ENCODE measurements around the gene USP17L28. TPM values are rescaled to one million over a fixed set of nuclear protein-coding genes. Genes with fewer than 3 reads are reported as not detected.

The USP17L28 gene, protein sequence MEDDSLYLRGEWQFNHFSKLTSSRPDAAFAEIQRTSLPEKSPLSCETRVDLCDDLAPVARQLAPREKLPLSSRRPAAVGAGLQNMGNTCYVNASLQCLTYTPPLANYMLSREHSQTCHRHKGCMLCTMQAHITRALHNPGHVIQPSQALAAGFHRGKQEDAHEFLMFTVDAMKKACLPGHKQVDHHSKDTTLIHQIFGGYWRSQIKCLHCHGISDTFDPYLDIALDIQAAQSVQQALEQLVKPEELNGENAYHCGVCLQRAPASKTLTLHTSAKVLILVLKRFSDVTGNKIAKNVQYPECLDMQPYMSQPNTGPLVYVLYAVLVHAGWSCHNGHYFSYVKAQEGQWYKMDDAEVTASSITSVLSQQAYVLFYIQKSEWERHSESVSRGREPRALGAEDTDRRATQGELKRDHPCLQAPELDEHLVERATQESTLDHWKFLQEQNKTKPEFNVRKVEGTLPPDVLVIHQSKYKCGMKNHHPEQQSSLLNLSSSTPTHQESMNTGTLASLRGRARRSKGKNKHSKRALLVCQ
- total RNA-seq (2022; extraction: Qiagen RNA extraction; ENCODE audit: low read depth) = not detected in 5 replicates

GRCh38 chr4:9348593-9348992 is at the start of gene USP17L28:
USP17L28 (plus strand) TSS chr4:9348893; CDS start chr4:9348893, 0 bp downstream.

GRCh38 chr4:9324865-9325264 is 23.8 kb upstream of the USP17L28 start, which contains the start of gene USP17L24:
USP17L24 (plus strand) TSS chr4:9325165; CDS start chr4:9325165, 0 bp downstream.

GRCh38 chr4:9329611-9330010 is 19.1 kb upstream of the USP17L28 start, which contains the start of gene USP17L25:
USP17L25 (plus strand) TSS chr4:9329911; CDS start chr4:9329911, 0 bp downstream.

GRCh38 chr4:9334358-9334757 is 14.3 kb upstream of the USP17L28 start, which contains the start of gene USP17L26:
USP17L26 (plus strand) TSS chr4:9334658; CDS start chr4:9334658, 0 bp downstream.

DNA sequence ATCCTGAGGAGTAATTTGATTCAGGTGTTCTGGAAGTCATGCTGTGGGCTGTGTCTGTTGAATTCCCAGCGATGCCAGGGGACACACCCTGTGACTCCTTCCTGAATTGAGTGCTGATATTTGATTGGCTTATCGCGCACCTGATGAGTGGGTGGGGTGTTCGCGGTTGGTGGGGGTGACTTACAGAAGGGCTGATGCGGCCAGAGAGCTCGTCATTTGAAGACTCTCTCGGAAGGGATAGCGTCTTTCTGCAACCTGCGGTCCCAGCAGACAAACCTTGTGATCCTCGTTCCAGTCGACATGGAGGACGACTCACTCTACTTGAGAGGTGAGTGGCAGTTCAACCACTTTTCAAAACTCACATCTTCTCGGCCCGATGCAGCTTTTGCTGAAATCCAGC is 9.6 kb upstream of the USP17L28 start, which contains the start of gene USP17L5:
Gene USP17L5, plus strand, starts transcription at position 301 of the 400 bp plus-strand sequence. Its CDS starts 0 bp downstream, at position 301.

DNA sequence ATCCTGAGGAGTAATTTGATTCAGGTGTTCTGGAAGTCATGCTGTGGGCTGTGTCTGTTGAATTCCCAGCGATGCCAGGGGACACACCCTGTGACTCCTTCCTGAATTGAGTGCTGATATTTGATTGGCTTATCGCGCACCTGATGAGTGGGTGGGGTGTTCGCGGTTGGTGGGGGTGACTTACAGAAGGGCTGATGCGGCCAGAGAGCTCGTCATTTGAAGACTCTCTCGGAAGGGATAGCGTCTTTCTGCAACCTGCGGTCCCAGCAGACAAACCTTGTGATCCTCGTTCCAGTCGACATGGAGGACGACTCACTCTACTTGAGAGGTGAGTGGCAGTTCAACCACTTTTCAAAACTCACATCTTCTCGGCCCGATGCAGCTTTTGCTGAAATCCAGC is 4.8 kb upstream of the USP17L28 start, which contains the start of gene USP17L27:
Gene USP17L27, plus strand, starts transcription at position 301 of the 400 bp plus-strand sequence. Its CDS starts 0 bp downstream, at position 301.

DNA sequence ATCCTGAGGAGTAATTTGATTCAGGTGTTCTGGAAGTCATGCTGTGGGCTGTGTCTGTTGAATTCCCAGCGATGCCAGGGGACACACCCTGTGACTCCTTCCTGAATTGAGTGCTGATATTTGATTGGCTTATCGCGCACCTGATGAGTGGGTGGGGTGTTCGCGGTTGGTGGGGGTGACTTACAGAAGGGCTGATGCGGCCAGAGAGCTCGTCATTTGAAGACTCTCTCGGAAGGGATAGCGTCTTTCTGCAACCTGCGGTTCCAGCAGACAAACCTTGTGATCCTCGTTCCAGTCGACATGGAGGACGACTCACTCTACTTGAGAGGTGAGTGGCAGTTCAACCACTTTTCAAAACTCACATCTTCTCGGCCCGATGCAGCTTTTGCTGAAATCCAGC is 4.6 kb downstream of the USP17L28 start, which contains the start of gene USP17L29:
Gene USP17L29, plus strand, starts transcription at position 301 of the 400 bp plus-strand sequence. Its CDS starts 0 bp downstream, at position 301.

GRCh38 chr4:9362829-9363228 is 14.1 kb downstream of the USP17L28 start, which contains the start of gene USP17L30:
USP17L30 (plus strand) TSS chr4:9363129; CDS start chr4:9363129, 0 bp downstream.

Other genes with a start within 250 kb of the USP17L28 start
- gene FAM90A26, start 178.5 kb upstream of the USP17L28 start, total RNA-seq (2022; extraction: Qiagen RNA extraction; ENCODE audit: low read depth) = not detected in 5 replicates
- not detected in 5 replicates for gene USP17L10, start 138.2 kb upstream of the USP17L28 start, total RNA-seq (2022; extraction: Qiagen RNA extraction; ENCODE audit: low read depth)
- not detected in 5 replicates for gene USP17L11, start 133.5 kb upstream of the USP17L28 start, total RNA-seq (2022; extraction: Qiagen RNA extraction; ENCODE audit: low read depth)
- gene USP17L12, start 128.7 kb upstream of the USP17L28 start, total RNA-seq (2022; extraction: Qiagen RNA extraction; ENCODE audit: low read depth) = not detected in 5 replicates
- not detected in 5 replicates for gene USP17L13, start 124.0 kb upstream of the USP17L28 start, total RNA-seq (2022; extraction: Qiagen RNA extraction; ENCODE audit: low read depth)
- gene USP17L15, start 114.5 kb upstream of the USP17L28 start, total RNA-seq (2022; extraction: Qiagen RNA extraction; ENCODE audit: low read depth) = not detected in 5 replicates
- not detected in 5 replicates for gene USP17L17, start 105.0 kb upstream of the USP17L28 start, total RNA-seq (2022; extraction: Qiagen RNA extraction; ENCODE audit: low read depth)
- not detected in 5 replicates for gene USP17L18, start 100.3 kb upstream of the USP17L28 start, total RNA-seq (2022; extraction: Qiagen RNA extraction; ENCODE audit: low read depth)
- not detected in 5 replicates for gene USP17L19, start 95.5 kb upstream of the USP17L28 start, total RNA-seq (2022; extraction: Qiagen RNA extraction; ENCODE audit: low read depth)
- gene USP17L20, start 90.8 kb upstream of the USP17L28 start, total RNA-seq (2022; extraction: Qiagen RNA extraction; ENCODE audit: low read depth) = not detected in 5 replicates
- gene USP17L21, start 86.0 kb upstream of the USP17L28 start, total RNA-seq (2022; extraction: Qiagen RNA extraction; ENCODE audit: low read depth) = not detected in 5 replicates
- gene USP17L22, start 81.3 kb upstream of the USP17L28 start, total RNA-seq (2022; extraction: Qiagen RNA extraction; ENCODE audit: low read depth) = not detected in 5 replicates
- not detected in 5 replicates for gene USP17L24, start 23.7 kb upstream of the USP17L28 start, total RNA-seq (2022; extraction: Qiagen RNA extraction; ENCODE audit: low read depth)
- not detected in 5 replicates for gene USP17L25, start 19.0 kb upstream of the USP17L28 start, total RNA-seq (2022; extraction: Qiagen RNA extraction; ENCODE audit: low read depth)
- gene USP17L26, start 14.2 kb upstream of the USP17L28 start, total RNA-seq (2022; extraction: Qiagen RNA extraction; ENCODE audit: low read depth) = not detected in 5 replicates
- not detected in 5 replicates for gene USP17L5, start 9.5 kb upstream of the USP17L28 start, total RNA-seq (2022; extraction: Qiagen RNA extraction; ENCODE audit: low read depth)
- not detected in 5 replicates for gene USP17L27, start 4.7 kb upstream of the USP17L28 start, total RNA-seq (2022; extraction: Qiagen RNA extraction; ENCODE audit: low read depth)
- not detected in 5 replicates for gene USP17L29, start 4.7 kb downstream of the USP17L28 start, total RNA-seq (2022; extraction: Qiagen RNA extraction; ENCODE audit: low read depth)
- gene USP17L30, start 14.2 kb downstream of the USP17L28 start, total RNA-seq (2022; extraction: Qiagen RNA extraction; ENCODE audit: low read depth) = not detected in 5 replicates
- gene DEFB131A, start 95.5 kb downstream of the USP17L28 start, total RNA-seq (2022; extraction: Qiagen RNA extraction; ENCODE audit: low read depth) = not detected in 5 replicates